IMR-90 (cell line): ENCODE results near the gene REPIN1. TPM values are rescaled to one million over a fixed set of nuclear protein-coding genes. Genes with fewer than 3 reads are reported as not detected.

Experiments used
- ATAC-seq: fragments of 200-7000 bp; cut with Tn5 transposase; 2 replicates; pipeline ENCODE4 v1.9.1; 2020; ENCODE audit warnings: low read depth, mild to moderate bottlenecking, moderate library complexity
- BruUV-seq: library from RNA; stranded (reverse); fragments of 400-500 nt; replicated peaks from 2 replicates; lab custom pipeline; 2021; lab: Mats Ljungman, UMichigan
- CTCF ChIA-PET: fragments of 300-600 bp; formaldehyde crosslinking; extraction: SDS; loops from one replicate; lab custom pipeline; 2021; ENCODE audit warnings: antibody characterized with exemption; lab: Yijun Ruan, JAX
- POLR2A ChIA-PET: fragments of 300-600 bp; sonication (Branson Sonifier 250); formaldehyde crosslinking; loops from one replicate; lab custom pipeline; 2022; ENCODE audit warnings: antibody characterized with exemption; ENCODE audit not compliant: unreplicated experiment; lab: Charles Lee
- DNase-seq: peaks from one replicate; pipeline ENCODE4 v3.0.0; 2013
- H2AFZ ChIP-seq: replicated peaks from 2 replicates; pipeline ENCODE3; 2013; ENCODE audit warnings: low read length, mild to moderate bottlenecking; ENCODE audit not compliant: poor library complexity
- H2AK5ac ChIP-seq: 2 replicates; pipeline ENCODE4 v1.6.1; 2013; ENCODE audit warnings: low read depth, low read length, inconsistent platforms
- H2AK9ac ChIP-seq: replicated peaks from 2 replicates; pipeline ENCODE3; 2013; ENCODE audit warnings: mild to moderate bottlenecking, low read depth, low read length, moderate library complexity; ENCODE audit not compliant: poor library complexity
- H2BK120ac ChIP-seq: 2 replicates; pipeline ENCODE4 v1.6.1; 2013; ENCODE audit warnings: low read depth, low read length, inconsistent platforms
- H2BK15ac ChIP-seq: 3 replicates; pipeline ENCODE4 v1.6.1; 2013; ENCODE audit warnings: low read depth, low read length, inconsistent platforms
- H2BK20ac ChIP-seq: 2 replicates; pipeline ENCODE4 v1.6.1; 2013; ENCODE audit warnings: low read depth, mild to moderate bottlenecking, inconsistent platforms, low read length, moderate library complexity
- H2BK5ac ChIP-seq: 2 replicates; pipeline ENCODE4 v1.6.1; 2013; ENCODE audit warnings: mild to moderate bottlenecking, low read depth, low read length, inconsistent platforms; ENCODE audit not compliant: poor library complexity, severe bottlenecking
- H3K14ac ChIP-seq: replicated peaks from 2 replicates; pipeline ENCODE4 v1.6.1; 2013; ENCODE audit warnings: low read depth, low read length, inconsistent platforms
- H3K18ac ChIP-seq: 2 replicates; pipeline ENCODE4 v1.6.1; 2013; ENCODE audit warnings: low read depth, low read length, control low read depth
- H3K23ac ChIP-seq: 2 replicates; pipeline ENCODE4 v1.6.1; 2013; ENCODE audit warnings: low read depth, low read length, inconsistent platforms
- H3K27ac ChIP-seq: 2 replicates; pipeline ENCODE4 v1.5.1; 2013; ENCODE audit warnings: mild to moderate bottlenecking, control low read depth, low read length; ENCODE audit not compliant: insufficient read depth
- H3K27me3 ChIP-seq: 2 replicates; pipeline ENCODE4 v1.6.1; 2013; ENCODE audit warnings: low read length; ENCODE audit not compliant: control insufficient read depth, insufficient read depth
- H3K36me3 ChIP-seq: 2 replicates; pipeline ENCODE4 v1.6.1; 2013; ENCODE audit warnings: low read length, mixed read lengths; ENCODE audit not compliant: control insufficient read depth, insufficient read depth
- H3K4ac ChIP-seq: 2 replicates; pipeline ENCODE4 v1.6.1; 2013; ENCODE audit warnings: low read depth, low read length, inconsistent platforms
- H3K4me1 ChIP-seq: 2 replicates; pipeline ENCODE4 v1.6.1; 2013; ENCODE audit warnings: low read length, mixed read lengths; ENCODE audit not compliant: control insufficient read depth, insufficient read depth
- H3K4me2 ChIP-seq: 2 replicates; pipeline ENCODE4 v1.6.1; 2013; ENCODE audit warnings: low read depth, mild to moderate bottlenecking, control low read depth, low read length, moderate library complexity
- H3K4me3 ChIP-seq: 2 replicates; pipeline ENCODE4 v1.5.1; 2013; ENCODE audit warnings: low read depth, mild to moderate bottlenecking, control low read depth, low read length, moderate library complexity; ENCODE audit not compliant: insufficient read depth
- H3K56ac ChIP-seq: 2 replicates; pipeline ENCODE4 v1.6.1; 2013; ENCODE audit warnings: low read length, inconsistent platforms; ENCODE audit not compliant: insufficient read depth; ENCODE audit errors: extremely low read depth
- H3K79me1 ChIP-seq, 2 experiments: 2 replicates each; pipeline ENCODE4 v1.6.1; 2013; ENCODE audit warnings: low read length in 2 of 2, inconsistent platforms in 1 of 2, low read depth in 1 of 2
- H3K9ac ChIP-seq: 2 replicates; pipeline ENCODE4 v1.6.1; 2013; ENCODE audit warnings: low read depth, low read length, control low read depth
- H3K9me1 ChIP-seq: 2 replicates; pipeline ENCODE4 v1.6.1; 2013; ENCODE audit warnings: low read length, inconsistent platforms; ENCODE audit not compliant: insufficient read depth
- H3K9me3 ChIP-seq: 2 replicates; pipeline ENCODE4 v1.6.1; 2013; ENCODE audit warnings: low read length; ENCODE audit not compliant: control insufficient read depth, insufficient read depth
- H4K20me1 ChIP-seq: 2 replicates; pipeline ENCODE4 v1.6.1; 2013; ENCODE audit warnings: low read length, inconsistent platforms; ENCODE audit not compliant: insufficient read depth
- H4K5ac ChIP-seq: 2 replicates; pipeline ENCODE4 v1.6.1; 2013; ENCODE audit warnings: mild to moderate bottlenecking, low read depth, low read length, control low read depth
- H4K8ac ChIP-seq, 2 experiments: 2 replicates each; pipeline ENCODE4 v1.6.1; 2013; ENCODE audit warnings: low read depth in 2 of 2, low read length in 2 of 2, control low read depth in 1 of 2, inconsistent platforms in 1 of 2
- H4K91ac ChIP-seq: 2 replicates; pipeline ENCODE4 v1.6.1; 2013; ENCODE audit warnings: low read depth, low read length, inconsistent platforms; ENCODE audit not compliant: insufficient read depth
- CEBPB ChIP-seq: IDR thresholded peaks from 2 replicates; pipeline ENCODE4 v1.6.1; 2012; ENCODE audit warnings: low read depth, low read length, improper control_type of control experiment
- MAZ ChIP-seq: IDR thresholded peaks from 2 replicates; pipeline ENCODE4 v1.6.1; 2012; ENCODE audit warnings: low read depth, mild to moderate bottlenecking, low read length, improper control_type of control experiment, moderate library complexity, borderline replicate concordance
- NFE2L2 ChIP-seq: fragments of 150-350 bp; IDR thresholded peaks from 2 replicates; pipeline ENCODE4 v1.6.1; 2016; ENCODE audit warnings: low read depth, mild to moderate bottlenecking, low read length
- SMC3 ChIP-seq: fragments of 150-350 bp; IDR thresholded peaks from 2 replicates; pipeline ENCODE4 v1.6.1; 2016; ENCODE audit warnings: low read depth, mild to moderate bottlenecking, antibody characterized with exemption, low read length, moderate library complexity
- WGBS, 2 experiments: methylation state at CpG; one replicate each; pipeline versions ENCODE4 v1.1.5 to v1.1.7; 2013; ENCODE audit warnings: missing lambda C conversion rate in 2 of 2; ENCODE audit not compliant: insufficient read length in 1 of 2; ENCODE audit errors: extremely low coverage in 2 of 2; 5-methylcytosine and 5-hydroxymethylcytosine counted together
- dilution Hi-C: fragments of 300-500 bp; cut with HindIII; formaldehyde crosslinking; loops from one replicate; pipeline ENCODE4 v1.14.3; 2018; ENCODE audit warnings: low sequenced_read_pairs; ENCODE audit not compliant: unreplicated experiment
- in situ Hi-C: fragments of 300-500 bp; cut with MboI; formaldehyde crosslinking; loops from 3 replicates; pipeline ENCODE4 v1.14.3; 2019; ENCODE audit warnings: low sequenced_read_pairs, inconsistent platforms, mixed read lengths
- intact Hi-C: fragments of 100-400 bp; cut with micrococcal nuclease; formaldehyde crosslinking; loops from 2 replicates; pipeline ENCODE4 v1.10.0; 2022
- polyA plus RNA-seq, 3 experiments: library from polyadenylated mRNA; depleted of rRNA; stranded (reverse); fragments of >200 nt; gene quantifications; 2 replicates each; pipeline ENCODE4 v1.2.3, GENCODE V29; 2012; ENCODE audit warnings: low replicate concordance in 1 of 3
- total RNA-seq: library from RNA; depleted of rRNA; stranded (reverse); fragments of >200 nt; gene quantifications from 2 replicates; pipeline ENCODE4 v1.2.3, GENCODE V29; 2012

The REPIN1 gene
- total and polyA plus RNA-seq, 2 of the 4 experiments (the other 2 are of a cell fraction), result 19.4 to 50.6 TPM

- Histone ChIP-seq H4K5ac (peak overlapping the region; percentile 33; the same call in 1 of the 2 replicates), H4K91ac (peak overlapping the region; percentile 32; the same call in 1 of the 2 replicates), H3K79me1 (peaks cover 0 to 31% of the 10 kb centered on the region in 2 experiments; a peak in 3 of 4 replicates), H3K23ac (no peak overlapping the region; the same call in 1 of the 2 replicates), H2AK9ac (peak overlapping the region; percentile 62), H3K9ac (no peak overlapping the region), H3K27ac (no peak overlapping the region), H3K27me3 (no peaks in the 10 kb centered on the region), H3K4ac (no peak overlapping the region), H3K4me1 (peaks cover 25% of the 10 kb centered on the region), H3K56ac (no peak overlapping the region), H2BK15ac (no peak overlapping the region), H2BK120ac (0 out of 2 replicates have a peak overlapping the region, but pooled peaks have one; percentile 23), H4K20me1 (no peaks in the 10 kb centered on the region), H4K8ac (peak overlapping the region in 1 of 2 experiments; percentile 18; a peak in 1 of 4 replicates), H3K18ac (no peak overlapping the region), H3K9me1 (peaks cover 20% of the 10 kb centered on the region), H2AFZ (peak overlapping the region; percentile 6), H3K14ac (no peak overlapping the region), H3K36me3 (peaks cover 10% of the 10 kb centered on the region; the same call in 1 of the 2 replicates), H2AK5ac (no peak overlapping the region), H3K9me3 (no peaks in the 10 kb centered on the region), H2BK20ac (no peak overlapping the region), H3K4me3 (no peak overlapping the region), H3K4me2 (no peak overlapping the region), H2BK5ac (no peak overlapping the region)
- no TSS peak for BruUV-seq
- in situ Hi-C loops, result loop anchor here (25.0 kb wide), 2 partner anchors 540 to 585 kb away; partner anchors contain the start of genes ATP6V0E2, KCNH2 and NOS3
- TF ChIP-seq SMC3 (no peak), NFE2L2 (no peak), CEBPB (no peak), MAZ (no peak)
- POLR2A ChIA-PET, result no interaction called here
- CTCF ChIA-PET, result interaction anchor here (1.1 to 1.4 kb wide), 2 partner anchors 9 to 25 kb away, joined by 3 read pairs; no protein-coding TSS in a partner anchor
- WGBS, 2 experiments, result no CpG with 5 or more reads among the region's 13 CpGs
- DNase-seq, result no peak
- intact Hi-C loops, result no loop called here
- no peak for ATAC-seq
- dilution Hi-C loops, result no loop called here
Observed at GRCh38 chr7:150402671-150403321, 34.2 kb downstream of the REPIN1 start.
